GM13976 (cell line): Measurements from ENCODE around the gene PKD1L1.

Experiments used
- DNase-seq: peaks from one replicate; pipeline ENCODE4 v3.0.0; 2012; ENCODE audit warnings: low spot score
- CTCF ChIP-seq: IDR thresholded peaks from 2 replicates; pipeline ENCODE4 v1.5.1; 2012; ENCODE audit warnings: borderline replicate concordance, mild to moderate bottlenecking; ENCODE audit not compliant: insufficient read depth; ENCODE audit errors: extremely low read depth, missing control alignments, control extremely low read depth
- in situ Hi-C: fragments of 300-500 bp; cut with MboI; formaldehyde crosslinking; loops from one replicate; pipeline ENCODE4 v1.12.0; 2022; ENCODE audit warnings: low sequenced_read_pairs, mixed read lengths, inconsistent platforms; ENCODE audit not compliant: unreplicated experiment

The PKD1L1 gene

GRCh38 chr7:47778153-47778661 lies 170.1 kb downstream of the PKD1L1 start:
- DNase-seq: no peak
- in situ Hi-C loops: no loop called here
- no peak for TF ChIP-seq CTCF

DNA sequence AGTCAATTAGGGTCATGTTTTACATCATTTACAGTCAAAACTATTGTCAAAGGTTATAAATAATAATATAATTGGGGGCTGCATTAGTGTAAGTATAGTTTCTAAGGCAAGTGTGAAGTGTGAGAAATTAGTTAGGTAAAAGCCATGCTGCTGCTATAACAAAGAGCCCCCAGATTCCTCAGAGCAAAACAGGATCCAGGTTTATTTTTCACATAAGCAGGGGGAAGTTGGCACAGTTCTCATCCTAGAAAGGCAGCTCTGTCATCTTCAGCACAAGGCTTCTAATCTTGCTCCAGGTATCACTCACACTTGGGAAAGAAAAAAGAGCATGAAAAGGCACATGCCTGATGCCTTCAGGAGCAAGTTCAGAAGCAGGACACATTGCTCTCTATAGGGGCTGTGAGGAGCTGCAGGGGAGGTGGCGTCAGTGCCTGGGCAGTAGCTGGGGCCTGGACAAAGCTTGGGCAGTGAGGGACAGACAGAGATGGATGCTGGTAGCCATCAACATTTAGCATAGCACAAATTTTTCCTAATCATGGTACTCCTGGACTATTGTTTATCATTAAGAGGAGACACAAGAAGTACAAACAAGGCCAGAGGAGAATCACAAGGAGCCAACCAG lies 170.6 kb downstream of the PKD1L1 start:
- no peak for TF ChIP-seq CTCF
- no peak for DNase-seq
- in situ Hi-C loops: no loop called here

DNA sequence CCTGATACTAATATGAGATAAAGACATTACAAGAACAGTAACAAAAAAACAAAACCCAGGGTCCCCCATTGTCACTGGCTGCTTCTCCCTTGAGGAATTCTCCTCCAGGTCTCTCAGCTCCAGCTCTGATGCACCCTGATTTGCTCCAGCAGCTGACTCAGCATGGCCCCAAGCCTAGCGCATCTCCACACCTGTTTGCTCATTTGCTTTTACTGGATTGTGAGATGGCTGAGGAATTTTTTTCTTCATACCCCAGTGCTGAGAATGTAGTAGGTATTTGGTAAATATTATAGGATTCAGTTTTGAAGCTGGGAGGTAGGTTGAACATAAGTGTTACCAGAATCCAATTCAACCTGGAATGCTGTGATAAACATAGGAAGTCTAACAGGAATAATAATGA lies 171.9 kb downstream of the PKD1L1 start:
- no peak for TF ChIP-seq CTCF
- DNase-seq: no peak
- in situ Hi-C loops: no loop called here

DNA sequence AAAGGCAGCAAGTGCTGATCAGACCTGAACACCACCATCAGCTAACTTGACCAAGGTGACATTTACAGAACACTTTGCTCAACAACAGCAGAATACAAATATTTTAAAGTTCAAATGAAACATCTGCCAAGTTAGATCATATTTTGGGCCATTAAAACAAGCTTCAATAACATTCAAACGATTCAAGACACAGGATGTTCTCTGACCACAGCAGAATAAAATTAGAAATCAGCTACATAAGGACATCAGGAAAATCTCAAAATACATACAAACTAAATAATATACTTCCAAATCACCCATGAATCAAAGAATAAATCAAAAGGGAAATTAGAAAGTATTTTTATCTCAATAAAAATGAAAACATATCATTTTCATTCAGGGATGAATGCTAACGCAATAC lies 173.0 kb downstream of the PKD1L1 start:
- in situ Hi-C loops: no loop called here
- TF ChIP-seq CTCF: no peak
- DNase-seq: no peak

DNA sequence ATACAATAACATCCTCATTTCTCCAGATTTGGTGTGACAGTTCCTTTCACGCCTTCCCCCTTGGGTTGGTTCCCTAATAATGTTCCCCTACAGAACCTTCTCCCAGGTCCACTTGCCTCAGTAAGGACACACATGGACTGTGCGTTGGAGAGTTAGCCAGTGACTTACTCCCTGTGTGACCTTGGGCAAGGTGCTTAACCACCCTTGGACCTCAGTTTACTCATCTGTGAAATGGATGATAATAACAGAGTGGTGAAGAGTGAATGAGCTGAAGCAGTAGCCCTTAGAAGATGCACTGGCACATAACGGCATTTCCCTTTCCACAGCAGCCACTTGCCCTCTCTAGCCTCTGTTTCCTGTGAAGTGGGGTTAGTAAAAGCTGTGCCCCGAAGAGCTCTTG lies 175.8 kb downstream of the PKD1L1 start:
- in situ Hi-C loops: no loop called here
- DNase-seq: no peak
- TF ChIP-seq CTCF: no peak

GRCh38 chr7:47771990-47772360 lies 176.3 kb downstream of the PKD1L1 start:
- in situ Hi-C loops: no loop called here
- no peak for DNase-seq
- no peak for TF ChIP-seq CTCF
